ENCODE measurements around the gene PLCL1.

PLCL1 gene

DNA sequence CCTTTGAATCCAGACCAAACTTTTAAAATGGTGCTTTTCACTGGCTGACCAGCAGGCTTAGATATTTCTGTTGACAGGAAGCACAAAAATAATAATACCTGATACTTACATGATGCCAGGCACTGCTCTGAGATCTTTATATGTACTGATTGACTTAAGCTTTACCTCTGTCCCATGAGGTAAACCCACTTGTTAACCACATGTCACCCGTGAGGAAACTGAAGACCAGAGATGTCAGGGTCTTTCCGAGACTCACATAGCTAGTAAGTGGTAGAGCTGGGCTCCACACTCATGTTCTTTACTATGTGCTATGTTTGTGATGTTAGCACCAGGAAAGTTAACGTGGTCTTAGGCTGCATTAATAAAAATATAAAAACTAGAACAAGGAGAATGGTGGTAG lies 297.7 kb downstream of the PLCL1 start:
- Histone ChIP-seq H3K36me3 (replicated peaks) (no peaks in the 10 kb centered on the region), H3K27me3 (replicated peaks) (no peaks in the 10 kb centered on the region), H3K4me3 (ENCODE audit: low read depth, low read length) (no peak overlapping the region), H3K27ac (no peak overlapping the region)
- in situ Hi-C loops (cut with HindIII; ENCODE audit: low pct_ligation_motif_present, low sequenced_read_pairs), result no loop called here
- TF ChIP-seq, protein P1, sequence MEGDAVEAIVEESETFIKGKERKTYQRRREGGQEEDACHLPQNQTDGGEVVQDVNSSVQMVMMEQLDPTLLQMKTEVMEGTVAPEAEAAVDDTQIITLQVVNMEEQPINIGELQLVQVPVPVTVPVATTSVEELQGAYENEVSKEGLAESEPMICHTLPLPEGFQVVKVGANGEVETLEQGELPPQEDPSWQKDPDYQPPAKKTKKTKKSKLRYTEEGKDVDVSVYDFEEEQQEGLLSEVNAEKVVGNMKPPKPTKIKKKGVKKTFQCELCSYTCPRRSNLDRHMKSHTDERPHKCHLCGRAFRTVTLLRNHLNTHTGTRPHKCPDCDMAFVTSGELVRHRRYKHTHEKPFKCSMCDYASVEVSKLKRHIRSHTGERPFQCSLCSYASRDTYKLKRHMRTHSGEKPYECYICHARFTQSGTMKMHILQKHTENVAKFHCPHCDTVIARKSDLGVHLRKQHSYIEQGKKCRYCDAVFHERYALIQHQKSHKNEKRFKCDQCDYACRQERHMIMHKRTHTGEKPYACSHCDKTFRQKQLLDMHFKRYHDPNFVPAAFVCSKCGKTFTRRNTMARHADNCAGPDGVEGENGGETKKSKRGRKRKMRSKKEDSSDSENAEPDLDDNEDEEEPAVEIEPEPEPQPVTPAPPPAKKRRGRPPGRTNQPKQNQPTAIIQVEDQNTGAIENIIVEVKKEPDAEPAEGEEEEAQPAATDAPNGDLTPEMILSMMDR (IDR thresholded peaks at IDR 0.05; ENCODE audit: low read depth, low read length, missing control alignments), result no peak
- DNase-seq, result no peak

DNA sequence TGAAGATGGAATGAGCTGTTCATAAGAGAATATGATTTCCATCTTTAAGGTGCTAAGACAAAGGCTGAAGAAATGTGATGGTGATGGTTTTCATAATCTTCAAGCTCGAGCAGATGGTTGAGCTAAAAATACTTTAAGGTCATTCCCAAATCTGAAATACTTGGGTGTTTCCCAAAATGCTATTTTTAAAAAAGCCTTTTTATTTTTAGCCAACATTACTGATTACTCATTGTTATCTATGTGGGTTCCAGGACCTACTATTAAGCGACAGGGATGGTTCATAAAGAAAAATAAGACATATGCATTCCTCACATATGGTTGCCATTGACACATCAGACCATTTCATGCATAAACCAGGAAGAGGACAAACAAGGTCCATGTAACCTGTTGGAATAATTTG lies 298.5 kb downstream of the PLCL1 start:
- in situ Hi-C loops (cut with HindIII; ENCODE audit: low pct_ligation_motif_present, low sequenced_read_pairs), result no loop called here
- DNase-seq, result no peak
- TF ChIP-seq, protein P1 (IDR thresholded peaks at IDR 0.05; ENCODE audit: low read depth, low read length, missing control alignments), result no peak
- Histone ChIP-seq H3K36me3 (replicated peaks) (no peaks in the 10 kb centered on the region), H3K27me3 (replicated peaks) (no peaks in the 10 kb centered on the region), H3K4me3 (ENCODE audit: low read depth, low read length) (no peak overlapping the region), H3K27ac (no peak overlapping the region)

DNA sequence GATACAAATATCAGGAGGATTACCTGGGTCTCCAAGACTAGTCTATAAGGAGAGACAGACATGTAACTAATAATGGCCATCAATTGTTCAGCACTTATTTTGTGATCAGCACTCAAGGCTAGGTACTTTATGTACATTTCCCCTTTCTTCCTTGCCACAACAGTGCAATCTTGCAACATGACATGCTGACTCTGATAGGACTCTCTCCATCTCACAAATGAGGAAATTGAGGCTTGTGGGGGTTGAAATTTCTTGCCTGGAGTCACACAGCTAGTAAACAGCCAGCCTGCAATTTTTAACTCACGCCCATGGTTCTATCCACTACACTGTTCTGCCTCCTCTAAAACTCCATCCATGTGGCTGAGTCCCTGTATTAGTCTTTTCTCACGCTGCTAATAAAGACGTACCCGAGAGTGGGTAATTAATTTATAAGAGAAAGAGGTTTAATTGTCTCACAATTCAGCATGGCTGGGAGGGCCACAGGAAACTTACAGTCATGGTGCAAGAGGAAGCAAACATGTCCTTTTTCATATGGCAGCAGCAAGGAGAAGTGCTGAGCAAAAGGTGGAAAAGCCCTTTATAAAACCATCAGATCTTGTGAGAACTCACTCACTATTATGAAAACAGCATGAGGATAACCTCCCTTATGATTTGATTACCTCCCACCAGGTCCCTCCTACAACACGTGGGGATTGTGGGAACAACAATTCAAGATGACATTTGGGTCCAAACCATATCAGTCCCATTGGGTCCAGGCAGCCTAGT lies 302.4 kb downstream of the PLCL1 start:
- no peak overlapping the region for H3K27ac ChIP-seq
- in situ Hi-C loops (cut with HindIII; ENCODE audit: low pct_ligation_motif_present, low sequenced_read_pairs), result no loop called here
- no peaks in the 10 kb centered on the region for H3K36me3 ChIP-seq (replicated peaks)
- H3K27me3 ChIP-seq (replicated peaks), result no peaks in the 10 kb centered on the region
- H3K4me3 ChIP-seq (ENCODE audit: low read depth, low read length), result no peak overlapping the region
- TF ChIP-seq, protein P1 (IDR thresholded peaks at IDR 0.05; ENCODE audit: low read depth, low read length, missing control alignments), result no peak
- DNase-seq, result no peak

DNA sequence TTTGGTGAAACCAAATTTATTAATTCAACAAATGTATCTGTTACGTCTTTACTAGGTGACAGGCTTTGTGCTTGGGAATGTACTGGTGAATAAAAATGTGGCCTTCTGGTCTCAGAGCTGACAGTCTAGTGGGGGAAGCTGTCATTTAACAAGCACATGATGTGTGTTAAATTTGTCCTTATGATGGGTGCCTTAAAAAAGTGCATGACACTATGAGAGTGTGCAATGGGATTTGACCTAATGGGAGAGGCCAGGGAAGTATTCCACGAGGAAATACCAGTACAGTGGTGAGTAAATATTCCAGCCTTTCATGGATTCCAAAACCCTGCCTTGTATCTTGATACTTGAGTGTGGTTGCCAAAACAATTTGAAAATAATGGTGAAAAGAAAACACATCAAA lies 308.9 kb downstream of the PLCL1 start:
- H3K4me3 ChIP-seq (ENCODE audit: low read depth, low read length), result no peak overlapping the region
- H3K27me3 ChIP-seq (replicated peaks), result no peaks in the 10 kb centered on the region
- in situ Hi-C loops (cut with HindIII; ENCODE audit: low pct_ligation_motif_present, low sequenced_read_pairs), result no loop called here
- no peak for DNase-seq
- H3K27ac ChIP-seq, result no peak overlapping the region
- H3K36me3 ChIP-seq (replicated peaks), result no peaks in the 10 kb centered on the region
- TF ChIP-seq, protein P1 (IDR thresholded peaks at IDR 0.05; ENCODE audit: low read depth, low read length, missing control alignments), result no peak

DNA sequence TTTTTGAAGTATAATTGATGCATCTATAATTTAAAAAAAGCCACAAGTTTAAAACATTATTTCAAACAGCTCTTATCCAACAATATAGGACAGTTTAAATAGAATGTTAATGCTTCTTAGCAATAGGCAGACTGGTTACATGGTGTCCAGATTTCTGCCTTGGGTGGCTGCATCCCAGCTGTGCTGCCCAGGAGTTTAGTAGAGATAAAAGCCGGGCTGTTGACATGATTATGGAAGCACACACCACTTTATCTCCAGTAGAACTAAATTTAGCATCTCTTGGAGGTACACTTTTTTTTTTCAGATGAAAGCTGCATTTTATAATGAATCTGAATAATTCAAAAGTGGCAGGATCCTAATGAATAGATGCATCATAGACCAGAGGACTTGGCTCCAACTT lies 309.7 kb downstream of the PLCL1 start:
- Histone ChIP-seq H3K27ac (no peak overlapping the region), H3K36me3 (replicated peaks) (no peaks in the 10 kb centered on the region), H3K27me3 (replicated peaks) (no peaks in the 10 kb centered on the region), H3K4me3 (ENCODE audit: low read depth, low read length) (no peak overlapping the region)
- TF ChIP-seq, protein P1 (IDR thresholded peaks at IDR 0.05; ENCODE audit: low read depth, low read length, missing control alignments), result no peak
- DNase-seq, result no peak
- in situ Hi-C loops (cut with HindIII; ENCODE audit: low pct_ligation_motif_present, low sequenced_read_pairs), result no loop called here

DNA sequence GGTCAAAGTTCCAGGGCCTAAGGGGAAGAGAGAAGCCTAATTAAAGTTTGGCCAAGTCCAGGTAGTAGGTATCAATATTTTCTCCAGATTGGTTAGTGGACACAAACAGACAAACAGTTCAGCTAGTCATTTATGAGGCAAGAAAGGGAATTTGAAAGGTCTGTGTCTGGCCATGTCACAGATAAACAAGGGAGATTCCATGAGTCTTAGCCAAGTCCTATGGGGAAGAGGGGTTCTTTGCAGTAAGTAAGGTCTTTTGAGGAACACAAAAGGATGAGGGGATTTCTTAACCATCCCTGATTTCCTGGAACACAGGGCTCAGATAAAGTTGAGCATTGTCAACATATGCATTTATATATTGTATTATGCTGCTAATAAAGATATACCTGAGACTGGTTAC lies 310.8 kb downstream of the PLCL1 start:
- Histone ChIP-seq H3K36me3 (replicated peaks) (no peaks in the 10 kb centered on the region), H3K27me3 (replicated peaks) (no peaks in the 10 kb centered on the region), H3K27ac (no peak overlapping the region), H3K4me3 (ENCODE audit: low read depth, low read length) (no peak overlapping the region)
- TF ChIP-seq, protein P1 (IDR thresholded peaks at IDR 0.05; ENCODE audit: low read depth, low read length, missing control alignments), result no peak
- in situ Hi-C loops (cut with HindIII; ENCODE audit: low pct_ligation_motif_present, low sequenced_read_pairs), result no loop called here
- DNase-seq, result no peak
